ENCODE measurements around the gene IQCH. TPM values are rescaled to one million over a fixed set of nuclear protein-coding genes. Genes with fewer than 3 reads are reported as not detected.
A peak's percentile ranks its signal among the peaks of the same experiment; 100 is the strongest.

The IQCH gene
- polyA plus RNA-seq, 2 of the 4 experiments (the other 2 are of a cell fraction): 1.5 to 3.8 TPM

DNA sequence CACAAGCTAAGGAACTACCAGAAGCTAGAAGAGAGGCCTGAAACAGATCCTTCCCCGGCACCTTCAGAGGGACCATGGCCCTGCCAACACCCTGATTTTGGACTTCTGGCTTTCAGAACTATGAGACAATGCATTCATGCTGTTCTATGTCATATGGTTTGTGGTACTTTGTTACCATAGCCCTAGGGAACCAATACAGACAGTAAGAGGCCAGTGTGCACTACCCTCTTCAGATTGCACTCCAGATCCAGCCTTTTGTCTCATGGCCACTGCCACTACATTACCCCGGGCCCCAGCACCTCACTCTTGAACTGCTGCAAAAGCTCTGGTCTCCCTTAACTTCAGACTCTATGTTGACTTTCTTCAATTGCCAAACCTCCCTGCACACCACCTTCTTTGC is 24.1 kb upstream of the IQCH start:
- Histone ChIP-seq H3K4me1 (peaks cover 8% of the 10 kb centered on the region), H3K27ac (no peak overlapping the region), H3K9me3 (no peaks in the 10 kb centered on the region), H3K4me2 (no peak overlapping the region), H3K4me3 (no peak overlapping the region)
- ChIA-PET POLR2A (no interaction called here), CTCF (interaction anchor here (0.5 to 3.3 kb wide), 7 partner anchors 8 to 327 kb away, joined by 3 to 10 read pairs (median 4); no protein-coding TSS in a partner anchor)
- no peak for TF ChIP-seq CBX8 (IDR thresholded peaks at IDR 0.05)
- no peak for TF ChIP-seq ZC3H11A (IDR thresholded peaks at IDR 0.05)
- no peak for TF ChIP-seq HEYL (CRISPR knock-in tag; IDR thresholded peaks at IDR 0.05)
- no peak for TF ChIP-seq CTCF (IDR thresholded peaks at IDR 0.05)
- TF ChIP-seq TP53 (CRISPR knock-in tag; IDR thresholded peaks at IDR 0.05): no peak
- no peak for TF ChIP-seq MYC (IDR thresholded peaks at IDR 0.05; ENCODE audit: borderline replicate concordance, low read length)
- no peak for TF ChIP-seq KDM5A (IDR thresholded peaks at IDR 0.05)
- no peak for TF ChIP-seq MAFK (IDR thresholded peaks at IDR 0.05; ENCODE audit: partially characterized antibody)
- TF ChIP-seq MAZ (IDR thresholded peaks at IDR 0.05; ENCODE audit: borderline replicate concordance, low read depth, low read length): no peak
- no peak for TF ChIP-seq SMC3 (IDR thresholded peaks at IDR 0.05)
- no peak for TF ChIP-seq GATA3 (IDR thresholded peaks at IDR 0.05; ENCODE audit: borderline replicate concordance)
- TF ChIP-seq FOSL2 (IDR thresholded peaks at IDR 0.05): no peak
- no peak for TF ChIP-seq FOSL2 (CRISPR knock-in tag; IDR thresholded peaks at IDR 0.05)
- TF ChIP-seq HES2 (IDR thresholded peaks at IDR 0.05): no peak
- TF ChIP-seq PHF8 (IDR thresholded peaks at IDR 0.05; ENCODE audit: borderline replicate concordance, low read depth): no peak
- no peak for TF ChIP-seq JUNB (IDR thresholded peaks at IDR 0.05)
- DNase-seq (ENCODE audit: low read depth in 1 of 2, low spot score in 1 of 2) (no peak), ATAC-seq (peak; percentile 25 to 30; a peak in 3 of 6 replicates), FAIRE-seq (no peak)
- WGBS (ENCODE audit: missing lambda C conversion rate): 94% methylated on average over 2 of the region's 2 CpGs

DNA sequence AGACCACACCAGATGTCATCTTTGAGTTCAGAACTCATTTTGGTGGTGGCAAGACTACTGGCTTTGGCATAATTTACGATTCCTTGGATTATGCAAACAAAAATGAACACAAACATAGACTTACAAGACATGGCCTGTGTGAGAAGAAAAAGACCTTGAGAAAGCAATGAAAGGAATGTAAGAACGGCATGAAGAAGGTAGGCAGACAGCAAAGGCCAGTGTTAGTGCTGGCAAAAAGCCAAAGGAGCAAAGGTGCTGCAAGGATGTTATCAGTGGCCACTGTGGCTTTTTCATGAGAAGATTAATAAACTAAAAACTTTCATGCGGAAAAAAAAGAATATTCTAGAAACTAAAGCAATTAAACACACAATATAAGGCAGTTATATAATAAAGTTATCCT is 22.0 kb upstream of the IQCH start:
- no peak for ATAC-seq
- ChIA-PET CTCF (no interaction called here), POLR2A (interaction anchor here (1.2 kb wide), 1 partner anchor 22 kb away, joined by 3 read pairs; the partner anchor contains the start of gene AAGAB)
- no peaks in the 10 kb centered on the region for H3K9me3 ChIP-seq
- H3K4me2 ChIP-seq: no peak overlapping the region
- TF ChIP-seq ZSCAN20 (CRISPR knock-in tag; IDR thresholded peaks at IDR 0.05) (no peak), ESRRA (IDR thresholded peaks at IDR 0.05; ENCODE audit: borderline replicate concordance, low read length) (no peak), RFX5 (IDR thresholded peaks at IDR 0.05) (no peak), CHD2 (IDR thresholded peaks at IDR 0.05; ENCODE audit: low read length, partially characterized antibody) (no peak), POLR2AphosphoS2 (conservative IDR thresholded peaks at IDR 0.05; ENCODE audit: low read length) (no peak)
- peaks cover 8% of the 10 kb centered on the region for H3K4me1 ChIP-seq
- DNase-seq (ENCODE audit: low read depth in 1 of 2, low spot score in 1 of 2): peak in 1 of 2 experiments; percentile 36
- FAIRE-seq: no peak
- WGBS (ENCODE audit: missing lambda C conversion rate): 77% methylated on average over 3 of the region's 3 CpGs
- no peak overlapping the region for H3K4me3 ChIP-seq
- H3K27ac ChIP-seq: no peak overlapping the region

GRCh38 chr15:67240235-67241131 is 14.1 kb upstream of the IQCH start:
- POLR2A ChIA-PET: interaction anchor here (1.8 kb wide), 1 partner anchor 14 kb away, joined by 9 read pairs; the partner anchor contains the start of genes AAGAB and IQCH
- FAIRE-seq: peak; percentile 63
- Histone ChIP-seq H3K4me1 (peaks cover 41% of the 10 kb centered on the region), H3K9me3 (no peaks in the 10 kb centered on the region), H3K4me2 (peak overlapping the region; percentile 48), H3K4me3 (no peak overlapping the region), H3K27ac (no peak overlapping the region)
- ATAC-seq: peak; percentile 91 to 95
- peak; percentile 55 to 57 for DNase-seq (ENCODE audit: low read depth in 1 of 2, low spot score in 1 of 2)
- WGBS (ENCODE audit: missing lambda C conversion rate): 19% methylated on average over 3 of the region's 3 CpGs
- CTCF ChIA-PET: interaction anchor here (0.5 to 2.9 kb wide), 31 partner anchors 10 to 984 kb away, joined by 3 to 15 read pairs (median 4); partner anchors contain the start of gene AAGAB
- no peak for TF ChIP-seq CHD4 (IDR thresholded peaks at IDR 0.05; ENCODE audit: borderline replicate concordance)
- TF ChIP-seq, protein P1, sequence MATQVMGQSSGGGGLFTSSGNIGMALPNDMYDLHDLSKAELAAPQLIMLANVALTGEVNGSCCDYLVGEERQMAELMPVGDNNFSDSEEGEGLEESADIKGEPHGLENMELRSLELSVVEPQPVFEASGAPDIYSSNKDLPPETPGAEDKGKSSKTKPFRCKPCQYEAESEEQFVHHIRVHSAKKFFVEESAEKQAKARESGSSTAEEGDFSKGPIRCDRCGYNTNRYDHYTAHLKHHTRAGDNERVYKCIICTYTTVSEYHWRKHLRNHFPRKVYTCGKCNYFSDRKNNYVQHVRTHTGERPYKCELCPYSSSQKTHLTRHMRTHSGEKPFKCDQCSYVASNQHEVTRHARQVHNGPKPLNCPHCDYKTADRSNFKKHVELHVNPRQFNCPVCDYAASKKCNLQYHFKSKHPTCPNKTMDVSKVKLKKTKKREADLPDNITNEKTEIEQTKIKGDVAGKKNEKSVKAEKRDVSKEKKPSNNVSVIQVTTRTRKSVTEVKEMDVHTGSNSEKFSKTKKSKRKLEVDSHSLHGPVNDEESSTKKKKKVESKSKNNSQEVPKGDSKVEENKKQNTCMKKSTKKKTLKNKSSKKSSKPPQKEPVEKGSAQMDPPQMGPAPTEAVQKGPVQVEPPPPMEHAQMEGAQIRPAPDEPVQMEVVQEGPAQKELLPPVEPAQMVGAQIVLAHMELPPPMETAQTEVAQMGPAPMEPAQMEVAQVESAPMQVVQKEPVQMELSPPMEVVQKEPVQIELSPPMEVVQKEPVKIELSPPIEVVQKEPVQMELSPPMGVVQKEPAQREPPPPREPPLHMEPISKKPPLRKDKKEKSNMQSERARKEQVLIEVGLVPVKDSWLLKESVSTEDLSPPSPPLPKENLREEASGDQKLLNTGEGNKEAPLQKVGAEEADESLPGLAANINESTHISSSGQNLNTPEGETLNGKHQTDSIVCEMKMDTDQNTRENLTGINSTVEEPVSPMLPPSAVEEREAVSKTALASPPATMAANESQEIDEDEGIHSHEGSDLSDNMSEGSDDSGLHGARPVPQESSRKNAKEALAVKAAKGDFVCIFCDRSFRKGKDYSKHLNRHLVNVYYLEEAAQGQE (IDR thresholded peaks at IDR 0.05): no peak
- TF ChIP-seq RAD21 (conservative IDR thresholded peaks at IDR 0.05 in 1 of 2, IDR thresholded peaks at IDR 0.05 in 1 of 2): peak; percentile 66 to 74
- no peak for TF ChIP-seq KDM5A (IDR thresholded peaks at IDR 0.05)
- TF ChIP-seq FOSB (CRISPR knock-in tag; IDR thresholded peaks at IDR 0.05): no peak
- no peak for TF ChIP-seq HOXB13 (CRISPR knock-in tag; IDR thresholded peaks at IDR 0.05; ENCODE audit: low read depth)
- no peak for TF ChIP-seq JUNB (IDR thresholded peaks at IDR 0.05)
- no peak for TF ChIP-seq RFX5 (IDR thresholded peaks at IDR 0.05)
- TF ChIP-seq SMC3 (IDR thresholded peaks at IDR 0.05): peak; percentile 58
- TF ChIP-seq FOSL2 (IDR thresholded peaks at IDR 0.05): no peak
- 0 out of 2 replicates have a peak, but pooled peaks have one; percentile 28 for TF ChIP-seq FOSL2 (CRISPR knock-in tag; IDR thresholded peaks at IDR 0.05)
- TF ChIP-seq ZC3H11A (IDR thresholded peaks at IDR 0.05): no peak

Data from A549 (cell line).